MM.1S (cell line): ENCODE results near the gene LGSN.

ENCODE experiments used
- CTCF ChIP-seq: fragments of 300-600 bp; sonication (generic); IDR thresholded peaks from 2 replicates; pipeline ENCODE4 v1.5.1; 2016; ENCODE audit warnings: antibody characterized with exemption, low read length, mixed read lengths
- EZH2 ChIP-seq: fragments of 300-600 bp; sonication (generic); optimal IDR thresholded peaks from 2 replicates; pipeline ENCODE3; 2017; ENCODE audit warnings: low read depth, mild to moderate bottlenecking, antibody characterized with exemption, low read length, mixed read lengths
- EZH2phosphoT487 ChIP-seq: fragments of 300-600 bp; sonication (generic); IDR thresholded peaks from 2 replicates; pipeline ENCODE4 v1.6.1; 2018; ENCODE audit warnings: antibody characterized with exemption, low read length

GRCh38 chr6:63306420-63306819 is 13.4 kb downstream of the LGSN start:
- TF ChIP-seq CTCF (no peak), EZH2 (no peak), EZH2phosphoT487 (no peak)
